Measurements from ENCODE around the gene SMARCE1.

SMARCE1 gene

GRCh38 chr17:40633871-40634270 is 13.7 kb downstream of the SMARCE1 start:
- no peaks in the 10 kb centered on the region for H3K27me3 ChIP-seq (ENCODE audit: insufficient read depth, low read length)
- no peaks in the 10 kb centered on the region for H3F3A ChIP-seq (ENCODE audit: insufficient read depth, low read length)
- no peaks in the 10 kb centered on the region for H3K4me1 ChIP-seq (ENCODE audit: insufficient read depth, low read length, severe bottlenecking)
- H3K36me3 ChIP-seq (ENCODE audit: insufficient read depth, low read length): peaks cover 94% of the 10 kb centered on the region
- H3K79me2 ChIP-seq (ENCODE audit: insufficient read depth, low read length): 0 out of 2 replicates have a peak, but pooled peaks cover 3% of the 10 kb centered on the region
- no peak overlapping the region for H3K9ac ChIP-seq (ENCODE audit: low read length)
- H3K9me3 ChIP-seq (ENCODE audit: low read length): no peaks in the 10 kb centered on the region
- no peak overlapping the region for H2AFZ ChIP-seq (ENCODE audit: low read length)
- TF ChIP-seq CTCF (IDR thresholded peaks at IDR 0.05; ENCODE audit: low read length): no peak
- TF ChIP-seq EZH2 (IDR thresholded peaks at IDR 0.05; ENCODE audit: borderline replicate concordance, low read length): no peak
- no peak overlapping the region for H3K4me3 ChIP-seq (ENCODE audit: low read depth, low read length, poor library complexity, severe bottlenecking)
- no peak overlapping the region for H3K4me2 ChIP-seq (ENCODE audit: low read length)
- H3K9me2 ChIP-seq (ENCODE audit: low read depth, low read length): no peaks in the 10 kb centered on the region
- no peaks in the 10 kb centered on the region; the same call in 1 of the 2 replicates for H4K20me1 ChIP-seq (ENCODE audit: insufficient read depth, low read length)
- H3K27ac ChIP-seq (ENCODE audit: low read depth, low read length, poor library complexity, severe bottlenecking): no peak overlapping the region

- H3K36me3 ChIP-seq (ENCODE audit: insufficient read depth, low read length): peaks cover 100% of the 10 kb centered on the region
- H3K27me3 ChIP-seq (ENCODE audit: insufficient read depth, low read length): no peaks in the 10 kb centered on the region
- no peak overlapping the region for H3K27ac ChIP-seq (ENCODE audit: low read depth, low read length, poor library complexity, severe bottlenecking)
- no peaks in the 10 kb centered on the region; the same call in 1 of the 2 replicates for H4K20me1 ChIP-seq (ENCODE audit: insufficient read depth, low read length)
- H3K4me2 ChIP-seq (ENCODE audit: low read length): no peak overlapping the region
- H3K4me3 ChIP-seq (ENCODE audit: low read depth, low read length, poor library complexity, severe bottlenecking): no peak overlapping the region
- H3K9me2 ChIP-seq (ENCODE audit: low read depth, low read length): no peaks in the 10 kb centered on the region
- H3K9me3 ChIP-seq (ENCODE audit: low read length): no peaks in the 10 kb centered on the region
- H3K79me2 ChIP-seq (ENCODE audit: insufficient read depth, low read length): no peaks in the 10 kb centered on the region
- no peak overlapping the region for H2AFZ ChIP-seq (ENCODE audit: low read length)
- H3K9ac ChIP-seq (ENCODE audit: low read length): no peak overlapping the region
- no peak for TF ChIP-seq CTCF (IDR thresholded peaks at IDR 0.05; ENCODE audit: low read length)
- no peak for TF ChIP-seq EZH2 (IDR thresholded peaks at IDR 0.05; ENCODE audit: borderline replicate concordance, low read length)
- no peaks in the 10 kb centered on the region for H3K4me1 ChIP-seq (ENCODE audit: insufficient read depth, low read length, severe bottlenecking)
- no peaks in the 10 kb centered on the region for H3F3A ChIP-seq (ENCODE audit: insufficient read depth, low read length)
Observed at GRCh38 chr17:40632216-40632615, 15.4 kb downstream of the SMARCE1 start.

GRCh38 chr17:40629842-40630241 is 17.8 kb downstream of the SMARCE1 start:
- no peaks in the 10 kb centered on the region for H3F3A ChIP-seq (ENCODE audit: insufficient read depth, low read length)
- no peak overlapping the region for H2AFZ ChIP-seq (ENCODE audit: low read length)
- no peak for TF ChIP-seq EZH2 (IDR thresholded peaks at IDR 0.05; ENCODE audit: borderline replicate concordance, low read length)
- no peak overlapping the region for H3K9ac ChIP-seq (ENCODE audit: low read length)
- H3K36me3 ChIP-seq (ENCODE audit: insufficient read depth, low read length): peaks cover 81% of the 10 kb centered on the region
- H3K9me3 ChIP-seq (ENCODE audit: low read length): no peaks in the 10 kb centered on the region
- H4K20me1 ChIP-seq (ENCODE audit: insufficient read depth, low read length): no peaks in the 10 kb centered on the region
- no peak overlapping the region for H3K4me3 ChIP-seq (ENCODE audit: low read depth, low read length, poor library complexity, severe bottlenecking)
- H3K27ac ChIP-seq (ENCODE audit: low read depth, low read length, poor library complexity, severe bottlenecking): no peak overlapping the region
- H3K9me2 ChIP-seq (ENCODE audit: low read depth, low read length): no peaks in the 10 kb centered on the region
- H3K79me2 ChIP-seq (ENCODE audit: insufficient read depth, low read length): no peaks in the 10 kb centered on the region
- H3K4me2 ChIP-seq (ENCODE audit: low read length): no peak overlapping the region
- no peaks in the 10 kb centered on the region for H3K27me3 ChIP-seq (ENCODE audit: insufficient read depth, low read length)
- peaks cover 11% of the 10 kb centered on the region for H3K4me1 ChIP-seq (ENCODE audit: insufficient read depth, low read length, severe bottlenecking)

GRCh38 chr17:40625311-40625710 is 22.3 kb downstream of the SMARCE1 start:
- H3K79me2 ChIP-seq (ENCODE audit: insufficient read depth, low read length): no peaks in the 10 kb centered on the region
- H3K4me1 ChIP-seq (ENCODE audit: insufficient read depth, low read length, severe bottlenecking): peaks cover 34% of the 10 kb centered on the region
- H3K27me3 ChIP-seq (ENCODE audit: insufficient read depth, low read length): no peaks in the 10 kb centered on the region
- peak overlapping the region; percentile 2; the same call in 1 of the 2 replicates for H3K4me2 ChIP-seq (ENCODE audit: low read length)
- peaks cover 35% of the 10 kb centered on the region for H3K36me3 ChIP-seq (ENCODE audit: insufficient read depth, low read length)
- H3K9me3 ChIP-seq (ENCODE audit: low read length): no peaks in the 10 kb centered on the region
- H3K27ac ChIP-seq (ENCODE audit: low read depth, low read length, poor library complexity, severe bottlenecking): peak overlapping the region; percentile 56
- no peak overlapping the region for H2AFZ ChIP-seq (ENCODE audit: low read length)
- H3K4me3 ChIP-seq (ENCODE audit: low read depth, low read length, poor library complexity, severe bottlenecking): no peak overlapping the region
- H3F3A ChIP-seq (ENCODE audit: insufficient read depth, low read length): no peaks in the 10 kb centered on the region
- H3K9ac ChIP-seq (ENCODE audit: low read length): no peak overlapping the region
- no peaks in the 10 kb centered on the region for H3K9me2 ChIP-seq (ENCODE audit: low read depth, low read length)
- H4K20me1 ChIP-seq (ENCODE audit: insufficient read depth, low read length): no peaks in the 10 kb centered on the region
- TF ChIP-seq EZH2 (IDR thresholded peaks at IDR 0.05; ENCODE audit: borderline replicate concordance, low read length) (no peak), CTCF (IDR thresholded peaks at IDR 0.05; ENCODE audit: low read length) (no peak)

All from OCI-LY1 (cell line).